ENCODE data around the gene ATG3. TPM values are rescaled to one million over a fixed set of nuclear protein-coding genes. Genes with fewer than 3 reads are reported as not detected.

The ATG3 gene
- total RNA-seq (2014; rRNA removed; shearing (Covaris generic)) (64.1 and 68.1 TPM in 2 replicates), polyA plus RNA-seq (2016; fragmentation: Nextera tagmentation; extraction: Ambion mirVana) (75.9 and 93.9 TPM in 2 replicates)
- long read RNA-seq, transcript ATG3-201 (12 exons, 1,570 nt), result major isoform, 59 of 73 reads
- long read RNA-seq, partial matches to known transcripts, result 5 of 73 reads
- long read RNA-seq, other reads (novel, unspliced or antisense), result 5 of 73 reads

- H2AFZ ChIP-seq, result peak within 1 kb of the TSS; percentile 91
- H3F3A ChIP-seq (replicated peaks; ENCODE audit: low read depth), result peaks cover 4% of the 10 kb centered on the region; the same call in 1 of the 2 replicates
- TF ChIP-seq POLR2AphosphoS5 (IDR thresholded peaks at IDR 0.05; ENCODE audit: low read depth) (peak; percentile 91), EZH2 (IDR thresholded peaks at IDR 0.05; ENCODE audit: low read depth, unreplicated experiment) (no peak), CREB1 (CRISPR knock-in tag; IDR thresholded peaks at IDR 0.05; ENCODE audit: low read depth) (peak; percentile 78), ETS1 (IDR thresholded peaks at IDR 0.05) (peak; percentile 86)
- Mint-ChIP-seq H3K4me1 (peaks cover 31% of the 10 kb centered on the region), H3K27ac (peak within 1 kb of the TSS; percentile 98), H3K36me3 (ENCODE audit: low read depth) (peaks cover 26% of the 10 kb centered on the region), H3K27me3 (ENCODE audit: insufficient read depth, low read depth, poor library complexity) (peaks cover 7% of the 10 kb centered on the region), H3K4me3 (peak within 1 kb of the TSS; percentile 96), H3K9me3 (no peaks in the 10 kb centered on the region)
- no peaks in the 10 kb centered on the region for H4K20me1 ChIP-seq (replicated peaks; ENCODE audit: insufficient read depth)
- peak; percentile 88 for ATAC-seq
- peak within 1 kb of the TSS; percentile 88 for H3K4me2 ChIP-seq
- H3K27me3 ChIP-seq (ENCODE audit: insufficient read depth), result no peaks in the 10 kb centered on the region
- H3K4me3 ChIP-seq, result peak within 1 kb of the TSS; percentile 65
- peak within 1 kb of the TSS; percentile 95 for H3K27ac ChIP-seq (ENCODE audit: low read depth)
- peaks cover 38% of the 10 kb centered on the region for H3K4me1 ChIP-seq (ENCODE audit: insufficient read depth)
- H3K9me2 ChIP-seq (ENCODE audit: insufficient read depth), result no peaks in the 10 kb centered on the region
- 0 out of 2 replicates have a peak, but pooled peaks cover 3% of the 10 kb centered on the region for H3K36me3 ChIP-seq (ENCODE audit: insufficient read depth)
- H3K79me2 ChIP-seq (replicated peaks; ENCODE audit: insufficient read depth), result peaks cover 56% of the 10 kb centered on the region
- peak; percentile 99 for DNase-seq (ENCODE audit: low spot score)
Measured at GRCh38 chr3:112561734-112562529, at the start of gene ATG3, which contains the start of gene SLC35A5. Gene ATG3 (minus strand): TSS chr3:112561962. CDS start chr3:112561528, 434 bp downstream. Gene SLC35A5 (plus strand): TSS chr3:112562045. CDS start chr3:112563404, 1,359 bp downstream.

GRCh38 chr3:112610121-112610520, 48.4 kb upstream of the ATG3 start:
- H3K79me2 ChIP-seq (replicated peaks; ENCODE audit: insufficient read depth), result no peaks in the 10 kb centered on the region
- ATAC-seq (no peak), DNase-seq (ENCODE audit: low spot score) (no peak)
- no peak overlapping the region for H3K27ac ChIP-seq (ENCODE audit: low read depth)
- peaks cover 1% of the 10 kb centered on the region for H3K9me2 ChIP-seq (ENCODE audit: insufficient read depth)
- H3K27me3 ChIP-seq (ENCODE audit: insufficient read depth), result no peaks in the 10 kb centered on the region
- H4K20me1 ChIP-seq (replicated peaks; ENCODE audit: insufficient read depth), result no peaks in the 10 kb centered on the region
- H2AFZ ChIP-seq, result peak overlapping the region; percentile 67; the same call in 1 of the 2 replicates
- Mint-ChIP-seq H3K4me1 (peaks cover 4% of the 10 kb centered on the region; the same call in 2 of the 3 replicates), H3K27me3 (ENCODE audit: insufficient read depth, low read depth, poor library complexity) (peaks cover 3% of the 10 kb centered on the region), H3K9me3 (no peaks in the 10 kb centered on the region), H3K27ac (no peak overlapping the region), H3K4me3 (no peak overlapping the region), H3K36me3 (ENCODE audit: low read depth) (no peaks in the 10 kb centered on the region)
- no peak overlapping the region for H3K4me2 ChIP-seq
- no peaks in the 10 kb centered on the region for H3K36me3 ChIP-seq (ENCODE audit: insufficient read depth)
- no peak overlapping the region for H3K4me3 ChIP-seq
- H3K4me1 ChIP-seq (ENCODE audit: insufficient read depth), result peaks cover 1% of the 10 kb centered on the region
- no peaks in the 10 kb centered on the region for H3F3A ChIP-seq (replicated peaks; ENCODE audit: low read depth)
- no peak for TF ChIP-seq EZH2 (IDR thresholded peaks at IDR 0.05; ENCODE audit: low read depth, unreplicated experiment)
- no peak for TF ChIP-seq STAT1 (IDR thresholded peaks at IDR 0.05; ENCODE audit: unreplicated experiment)
- TF ChIP-seq ZNF114 (CRISPR knock-in tag; IDR thresholded peaks at IDR 0.05), result no peak
- TF ChIP-seq, protein P1, sequence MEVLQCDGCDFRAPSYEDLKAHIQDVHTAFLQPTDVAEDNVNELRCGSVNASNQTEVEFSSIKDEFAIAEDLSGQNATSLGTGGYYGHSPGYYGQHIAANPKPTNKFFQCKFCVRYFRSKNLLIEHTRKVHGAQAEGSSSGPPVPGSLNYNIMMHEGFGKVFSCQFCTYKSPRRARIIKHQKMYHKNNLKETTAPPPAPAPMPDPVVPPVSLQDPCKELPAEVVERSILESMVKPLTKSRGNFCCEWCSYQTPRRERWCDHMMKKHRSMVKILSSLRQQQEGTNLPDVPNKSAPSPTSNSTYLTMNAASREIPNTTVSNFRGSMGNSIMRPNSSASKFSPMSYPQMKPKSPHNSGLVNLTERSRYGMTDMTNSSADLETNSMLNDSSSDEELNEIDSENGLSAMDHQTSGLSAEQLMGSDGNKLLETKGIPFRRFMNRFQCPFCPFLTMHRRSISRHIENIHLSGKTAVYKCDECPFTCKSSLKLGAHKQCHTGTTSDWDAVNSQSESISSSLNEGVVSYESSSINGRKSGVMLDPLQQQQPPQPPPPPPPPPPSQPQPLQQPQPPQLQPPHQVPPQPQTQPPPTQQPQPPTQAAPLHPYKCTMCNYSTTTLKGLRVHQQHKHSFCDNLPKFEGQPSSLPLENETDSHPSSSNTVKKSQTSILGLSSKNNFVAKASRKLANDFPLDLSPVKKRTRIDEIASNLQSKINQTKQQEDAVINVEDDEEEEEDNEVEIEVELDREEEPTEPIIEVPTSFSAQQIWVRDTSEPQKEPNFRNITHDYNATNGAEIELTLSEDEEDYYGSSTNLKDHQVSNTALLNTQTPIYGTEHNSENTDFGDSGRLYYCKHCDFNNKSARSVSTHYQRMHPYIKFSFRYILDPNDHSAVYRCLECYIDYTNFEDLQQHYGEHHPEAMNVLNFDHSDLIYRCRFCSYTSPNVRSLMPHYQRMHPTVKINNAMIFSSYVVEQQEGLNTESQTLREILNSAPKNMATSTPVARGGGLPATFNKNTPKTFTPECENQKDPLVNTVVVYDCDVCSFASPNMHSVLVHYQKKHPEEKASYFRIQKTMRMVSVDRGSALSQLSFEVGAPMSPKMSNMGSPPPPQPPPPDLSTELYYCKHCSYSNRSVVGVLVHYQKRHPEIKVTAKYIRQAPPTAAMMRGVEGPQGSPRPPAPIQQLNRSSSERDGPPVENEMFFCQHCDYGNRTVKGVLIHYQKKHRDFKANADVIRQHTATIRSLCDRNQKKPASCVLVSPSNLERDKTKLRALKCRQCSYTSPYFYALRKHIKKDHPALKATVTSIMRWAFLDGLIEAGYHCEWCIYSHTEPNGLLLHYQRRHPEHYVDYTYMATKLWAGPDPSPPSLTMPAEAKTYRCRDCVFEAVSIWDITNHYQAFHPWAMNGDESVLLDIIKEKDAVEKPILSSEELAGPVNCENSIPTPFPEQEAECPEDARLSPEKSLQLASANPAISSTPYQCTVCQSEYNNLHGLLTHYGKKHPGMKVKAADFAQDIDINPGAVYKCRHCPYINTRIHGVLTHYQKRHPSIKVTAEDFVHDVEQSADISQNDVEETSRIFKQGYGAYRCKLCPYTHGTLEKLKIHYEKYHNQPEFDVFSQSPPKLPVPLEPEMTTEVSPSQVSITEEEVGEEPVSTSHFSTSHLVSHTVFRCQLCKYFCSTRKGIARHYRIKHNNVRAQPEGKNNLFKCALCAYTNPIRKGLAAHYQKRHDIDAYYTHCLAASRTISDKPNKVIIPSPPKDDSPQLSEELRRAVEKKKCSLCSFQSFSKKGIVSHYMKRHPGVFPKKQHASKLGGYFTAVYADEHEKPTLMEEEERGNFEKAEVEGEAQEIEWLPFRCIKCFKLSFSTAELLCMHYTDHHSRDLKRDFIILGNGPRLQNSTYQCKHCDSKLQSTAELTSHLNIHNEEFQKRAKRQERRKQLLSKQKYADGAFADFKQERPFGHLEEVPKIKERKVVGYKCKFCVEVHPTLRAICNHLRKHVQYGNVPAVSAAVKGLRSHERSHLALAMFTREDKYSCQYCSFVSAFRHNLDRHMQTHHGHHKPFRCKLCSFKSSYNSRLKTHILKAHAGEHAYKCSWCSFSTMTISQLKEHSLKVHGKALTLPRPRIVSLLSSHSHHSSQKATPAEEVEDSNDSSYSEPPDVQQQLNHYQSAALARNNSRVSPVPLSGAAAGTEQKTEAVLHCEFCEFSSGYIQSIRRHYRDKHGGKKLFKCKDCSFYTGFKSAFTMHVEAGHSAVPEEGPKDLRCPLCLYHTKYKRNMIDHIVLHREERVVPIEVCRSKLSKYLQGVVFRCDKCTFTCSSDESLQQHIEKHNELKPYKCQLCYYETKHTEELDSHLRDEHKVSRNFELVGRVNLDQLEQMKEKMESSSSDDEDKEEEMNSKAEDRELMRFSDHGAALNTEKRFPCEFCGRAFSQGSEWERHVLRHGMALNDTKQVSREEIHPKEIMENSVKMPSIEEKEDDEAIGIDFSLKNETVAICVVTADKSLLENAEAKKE (CRISPR knock-in tag; IDR thresholded peaks at IDR 0.05), result no peak
- TF ChIP-seq CREB1 (CRISPR knock-in tag; IDR thresholded peaks at IDR 0.05; ENCODE audit: low read depth), result no peak
- TF ChIP-seq POLR2AphosphoS5 (IDR thresholded peaks at IDR 0.05; ENCODE audit: low read depth), result no peak
- no peak for TF ChIP-seq ZNF331 (CRISPR knock-in tag; IDR thresholded peaks at IDR 0.05; ENCODE audit: low read depth)

Data from GM23338 (cell line).